NCI-H2171 treated with DMSO at 0.1 percent for 48 hours (cell line): ENCODE results near the gene ANKS1B.

Experiments used
- DNase-seq: peaks from one replicate; lab custom pipeline; 2025; lab: John Stamatoyannopoulos, UW

Gene ANKS1B

GRCh38 chr12:99192489-99192888, 792.2 kb downstream of the ANKS1B start:
- DNase-seq, result no peak

GRCh38 chr12:99176871-99177270, 807.9 kb downstream of the ANKS1B start:
- no peak for DNase-seq

- no peak for DNase-seq
Observed at GRCh38 chr12:99170461-99170860, 814.3 kb downstream of the ANKS1B start.

DNA sequence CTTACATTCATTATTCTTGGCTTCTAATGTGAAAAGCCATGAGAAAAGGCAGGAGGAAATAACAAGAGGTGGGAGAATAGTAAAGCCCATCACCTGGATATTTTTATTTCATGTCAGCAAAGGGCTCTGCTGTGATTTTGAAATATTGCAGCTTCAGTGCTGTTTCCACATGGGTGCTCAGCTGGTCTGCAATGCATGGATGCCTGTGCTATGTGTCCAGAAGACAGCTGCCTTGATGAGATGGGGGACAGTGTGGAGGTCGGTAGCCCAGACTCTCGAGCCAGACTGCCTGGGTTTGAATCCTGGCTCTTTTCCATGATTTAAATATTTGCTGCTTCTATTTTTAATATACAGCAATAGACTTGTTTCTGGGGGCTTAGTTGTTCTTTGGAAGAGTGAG, 814.7 kb downstream of the ANKS1B start:
- no peak for DNase-seq

GRCh38 chr12:99157946-99158345, 826.8 kb downstream of the ANKS1B start:
- DNase-seq, result no peak

GRCh38 chr12:99154983-99155336, 829.8 kb downstream of the ANKS1B start:
- DNase-seq, result no peak

DNA sequence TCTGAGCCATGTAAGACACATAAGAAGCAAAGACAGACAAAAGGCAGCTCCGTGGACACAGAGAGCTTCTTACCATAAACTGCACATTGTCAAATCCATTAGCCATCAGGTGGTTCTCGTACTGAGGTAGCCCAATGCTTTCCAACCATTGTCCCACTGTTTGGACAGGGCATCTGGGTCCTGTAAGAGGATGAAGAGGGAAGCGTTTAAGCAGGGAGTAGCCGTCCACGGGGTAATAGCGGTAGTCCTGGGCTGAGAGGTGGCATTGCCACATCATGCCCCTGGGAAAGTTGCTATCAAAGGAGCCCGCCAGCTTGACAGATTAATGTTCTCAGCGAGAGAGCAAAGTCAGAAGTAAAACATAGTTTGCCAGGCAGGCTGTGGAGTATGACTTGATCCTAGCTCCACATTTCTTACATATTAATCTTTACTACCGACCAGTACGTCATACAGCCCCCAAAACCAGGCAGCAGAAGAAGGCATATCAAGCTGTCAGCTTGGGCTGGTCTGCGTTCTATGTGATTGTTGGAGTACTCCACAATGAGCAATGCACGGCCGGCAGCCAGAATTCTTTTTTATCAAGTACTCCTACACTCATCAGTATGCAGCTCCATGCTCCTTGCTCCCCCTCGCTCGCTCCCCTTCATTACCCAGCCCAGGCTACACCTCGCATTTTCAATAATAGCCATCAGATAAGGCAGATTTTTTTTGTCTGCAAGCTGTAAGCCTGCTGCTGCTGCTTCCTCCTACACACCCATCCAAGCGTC, 830.3 kb downstream of the ANKS1B start:
- no peak for DNase-seq

- no peak for DNase-seq
Observed at GRCh38 chr12:99153293-99153692, 831.4 kb downstream of the ANKS1B start.

DNA sequence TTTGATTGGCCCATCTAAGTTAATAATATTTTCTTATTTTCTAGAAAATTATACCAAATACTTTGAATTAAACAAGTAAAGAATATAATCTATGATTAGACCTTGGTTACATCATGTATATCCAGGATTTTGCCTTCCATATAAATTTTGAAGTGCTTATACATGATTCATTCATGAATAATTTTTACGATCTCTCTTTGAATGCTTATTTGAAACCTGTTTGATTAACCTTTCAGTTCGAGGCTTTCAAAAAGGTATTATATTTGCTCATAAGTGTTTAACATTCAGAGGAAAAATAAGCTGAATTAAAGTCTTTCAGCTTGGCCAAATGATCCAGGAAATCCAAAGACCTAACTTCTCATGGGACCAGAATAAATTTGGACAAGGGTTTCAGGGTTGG, 832.4 kb downstream of the ANKS1B start:
- no peak for DNase-seq

- no peak for DNase-seq
Observed at GRCh38 chr12:99151744-99152143, 833.0 kb downstream of the ANKS1B start.

GRCh38 chr12:99147130-99147529, 837.6 kb downstream of the ANKS1B start:
- no peak for DNase-seq

DNA sequence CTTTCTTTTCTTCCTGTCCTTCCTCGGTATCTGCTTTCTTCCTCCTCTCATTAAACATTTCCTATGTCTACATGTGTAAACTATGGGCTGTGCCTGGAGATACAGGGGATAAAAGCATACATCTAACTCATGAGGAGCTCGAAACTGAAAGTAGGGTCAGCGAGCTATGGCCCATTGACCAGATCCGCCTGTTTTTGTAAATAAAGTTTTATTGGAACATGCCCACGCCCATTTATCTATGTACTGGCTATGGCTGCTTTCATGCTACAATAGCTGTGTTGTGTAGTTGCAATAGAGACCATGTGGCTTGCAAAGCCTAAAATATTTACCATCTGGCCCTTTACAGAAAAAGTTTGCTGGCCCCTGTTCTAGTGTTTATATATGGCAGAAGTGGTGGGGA, 838.0 kb downstream of the ANKS1B start:
- DNase-seq, result no peak

- no peak for DNase-seq
Observed at GRCh38 chr12:99146185-99146584, 838.6 kb downstream of the ANKS1B start.

- DNase-seq, result no peak
Observed at GRCh38 chr12:99142651-99143050, 842.1 kb downstream of the ANKS1B start.

DNA sequence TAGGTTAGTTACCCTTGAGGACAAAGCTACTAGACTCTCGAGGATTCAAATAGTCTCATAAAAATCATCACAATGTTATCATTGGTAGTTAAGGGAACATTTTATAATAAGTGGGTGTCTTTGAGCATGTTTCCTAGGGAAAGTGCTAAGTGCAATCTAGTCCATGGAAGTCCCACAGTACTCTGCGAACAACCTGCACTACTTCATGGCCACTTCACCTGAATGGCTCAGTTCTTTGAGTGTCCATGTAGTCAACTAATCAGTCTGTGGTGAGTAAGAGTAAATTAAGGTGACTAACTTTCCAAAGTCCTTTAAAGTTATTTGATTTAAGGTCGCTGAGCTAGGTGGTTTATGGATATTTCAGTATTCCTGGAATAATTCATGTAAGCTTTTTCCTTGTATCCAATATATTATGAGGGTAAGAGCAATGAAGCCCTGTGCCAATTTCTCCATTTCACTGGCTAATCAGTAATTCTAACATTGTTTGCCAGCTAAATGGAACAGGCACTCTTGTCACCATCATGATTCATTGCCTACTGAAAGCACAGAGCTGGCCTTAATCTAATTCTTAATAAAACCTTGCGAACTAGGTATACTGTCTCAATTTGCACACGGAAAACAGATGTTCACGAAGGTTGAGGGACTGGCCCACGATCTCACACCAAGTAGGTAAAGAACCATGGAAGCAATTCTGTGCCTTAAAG, 844.6 kb downstream of the ANKS1B start:
- DNase-seq, result no peak

DNA sequence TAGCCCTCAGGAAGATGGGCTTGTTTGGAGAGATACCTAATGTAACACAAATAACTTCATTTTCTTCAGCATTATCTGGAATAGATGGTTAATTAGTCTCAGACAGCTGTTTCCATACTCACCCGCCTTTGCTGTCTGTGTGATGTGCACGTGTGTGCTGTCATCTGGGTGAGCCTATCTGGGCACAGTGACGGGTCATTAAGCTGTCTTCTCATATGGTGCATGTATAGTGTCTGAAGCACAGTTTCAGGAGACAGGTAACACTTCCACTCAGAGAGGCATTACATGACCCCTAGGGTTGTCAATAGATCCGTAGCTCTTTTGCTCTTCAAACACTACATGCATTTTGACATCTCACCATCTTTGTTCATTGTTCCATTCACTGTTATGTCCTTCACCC, 846.3 kb downstream of the ANKS1B start:
- no peak for DNase-seq

DNA sequence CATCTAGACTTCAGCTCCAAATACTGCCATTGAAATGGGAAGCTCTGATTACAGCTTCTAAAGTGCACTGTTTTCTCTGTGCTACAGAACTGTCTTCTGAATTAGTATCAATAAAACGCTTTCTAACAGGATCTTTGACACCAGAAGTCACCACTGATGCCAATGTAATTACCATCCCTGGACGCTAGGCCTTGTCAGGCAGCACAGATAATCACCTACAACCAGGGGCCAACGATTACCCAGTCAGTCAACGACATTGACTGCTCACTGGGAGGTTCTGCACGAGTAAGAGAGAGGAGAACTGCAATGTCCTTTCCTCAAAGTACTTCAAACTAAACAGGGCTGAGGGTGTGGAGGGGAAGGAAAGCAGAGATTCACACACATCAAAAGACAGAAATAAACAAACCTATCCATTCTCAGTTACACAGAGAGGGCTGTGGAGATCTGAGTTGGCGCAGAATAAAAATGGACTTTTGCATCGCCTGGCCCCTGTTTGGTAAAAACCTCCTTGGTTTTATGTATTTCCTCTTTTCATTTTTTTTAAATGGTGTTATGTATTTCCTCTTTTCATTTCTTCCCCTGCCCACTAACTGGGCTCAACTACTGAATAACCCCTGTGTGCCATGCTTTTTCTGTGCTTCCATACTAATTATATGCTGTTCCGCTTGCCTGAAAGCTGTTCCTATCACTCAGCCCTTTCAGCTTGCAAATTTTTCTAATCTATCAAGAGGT, 847.4 kb downstream of the ANKS1B start:
- DNase-seq, result no peak

GRCh38 chr12:99136516-99136915, 848.2 kb downstream of the ANKS1B start:
- no peak for DNase-seq

GRCh38 chr12:99135376-99135775, 849.4 kb downstream of the ANKS1B start:
- DNase-seq, result no peak

DNA sequence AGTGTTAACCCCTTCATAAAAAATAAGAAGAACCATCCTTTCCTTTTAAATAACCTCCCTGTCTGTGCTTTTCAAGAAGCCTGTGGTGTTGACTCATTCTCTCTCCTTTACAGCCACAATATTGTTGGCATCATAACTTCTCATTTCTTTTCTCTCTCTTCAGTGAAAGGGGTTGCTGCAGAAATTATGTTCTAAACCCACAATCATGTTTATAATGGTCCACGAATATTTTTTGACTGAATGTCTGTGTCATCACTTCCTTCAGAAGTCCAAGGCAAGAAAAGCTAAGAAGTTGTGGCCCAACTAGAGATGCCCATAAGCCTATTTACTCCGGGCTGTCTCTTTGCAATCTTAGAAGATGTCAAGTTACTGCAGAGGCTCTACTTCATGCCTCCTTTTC, 851.3 kb downstream of the ANKS1B start:
- no peak for DNase-seq

- peak; percentile 89 for DNase-seq
Observed at GRCh38 chr12:99131751-99132199, 853.0 kb downstream of the ANKS1B start.

DNA sequence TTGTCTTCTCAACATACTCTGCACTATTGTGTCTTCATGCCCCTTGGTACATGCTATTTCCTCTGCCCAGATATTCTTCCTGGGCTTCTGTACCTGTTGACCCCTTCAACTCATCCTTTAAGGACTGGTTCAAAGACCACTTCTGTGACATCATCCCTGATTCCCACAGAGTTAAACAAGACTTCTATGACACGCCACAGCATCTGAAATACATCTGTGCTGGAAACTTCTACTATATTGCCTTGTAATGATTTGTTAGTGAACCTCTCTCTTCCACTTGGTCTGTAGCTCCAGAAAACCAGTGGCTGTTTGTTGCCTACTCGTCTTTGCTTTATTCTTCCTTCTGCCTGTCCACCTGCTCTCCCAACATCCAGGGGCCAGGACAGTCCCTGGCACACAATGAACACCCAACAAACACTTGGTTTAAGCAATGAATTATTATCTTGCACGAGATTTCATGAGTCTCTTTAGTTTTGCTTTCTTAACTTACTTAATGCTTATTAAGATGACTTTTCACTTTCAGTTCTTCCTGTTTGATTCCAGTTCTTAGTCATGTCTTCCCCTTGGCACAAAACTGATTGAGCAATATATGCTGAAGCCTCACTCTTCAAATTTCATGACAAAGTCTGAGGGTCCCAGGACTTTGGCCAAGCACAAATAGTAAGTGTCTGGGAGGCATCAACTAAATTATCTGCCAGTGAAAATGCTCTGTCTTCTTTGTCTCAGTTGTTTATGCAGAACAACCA, 853.8 kb downstream of the ANKS1B start:
- DNase-seq, result no peak
